ENCODE results near the gene LUZP2.

Gene LUZP2

GRCh38 chr11:24496736-24497725 is at the start of gene LUZP2:
TSS of gene LUZP2 (plus strand) at chr11:24497053.
- peaks cover 0 to 13% (median 6%) of the 10 kb centered on the region in 5 donors for H3K27me3 ChIP-seq (ENCODE audit: control insufficient read depth in 5 of 5, insufficient read depth in 4 of 5, low read length in 5 of 5)
- H3K9me3 ChIP-seq (ENCODE audit: control insufficient read depth in 5 of 5, low read length in 5 of 5), result no peaks in the 10 kb centered on the region
- H3K4me1 ChIP-seq (ENCODE audit: control insufficient read depth in 5 of 5, insufficient read depth in 5 of 5, low read length in 5 of 5), result peaks cover 0 to 12% (median 11%) of the 10 kb centered on the region in 5 donors
- no peak within 1 kb of the TSS for H3K27ac ChIP-seq (ENCODE audit: low read depth, low read length)
- no peaks in the 10 kb centered on the region for H3K36me3 ChIP-seq (ENCODE audit: control insufficient read depth in 5 of 5, insufficient read depth in 5 of 5, low read length in 5 of 5)
- peak within 1 kb of the TSS; percentile 54 to 78 (median 63) for H3K4me3 ChIP-seq (ENCODE audit: low read depth in 1 of 5, low read length in 5 of 5)
- peak within 1 kb of the TSS in 2 of 5 donors; percentile 20 to 24 for H3K9ac ChIP-seq (ENCODE audit: low read length in 5 of 5)

- H3K4me1 ChIP-seq (ENCODE audit: control insufficient read depth in 5 of 5, insufficient read depth in 5 of 5, low read length in 5 of 5), result no peaks in the 10 kb centered on the region
- no peak overlapping the region for H3K27ac ChIP-seq (ENCODE audit: low read depth, low read length)
- no peaks in the 10 kb centered on the region for H3K36me3 ChIP-seq (ENCODE audit: control insufficient read depth in 5 of 5, insufficient read depth in 5 of 5, low read length in 5 of 5)
- H3K4me3 ChIP-seq (ENCODE audit: low read depth in 1 of 5, low read length in 5 of 5), result no peak overlapping the region
- no peaks in the 10 kb centered on the region for H3K27me3 ChIP-seq (ENCODE audit: control insufficient read depth in 5 of 5, insufficient read depth in 4 of 5, low read length in 5 of 5)
- H3K9me3 ChIP-seq (ENCODE audit: control insufficient read depth in 5 of 5, low read length in 5 of 5), result no peaks in the 10 kb centered on the region
- no peak overlapping the region for H3K9ac ChIP-seq (ENCODE audit: low read length in 5 of 5)
These were observed 43.6 kb upstream of the LUZP2 start for GRCh38 chr11:24453129-24453718.

- no peak overlapping the region for H3K4me3 ChIP-seq (ENCODE audit: low read depth in 1 of 5, low read length in 5 of 5)
- no peaks in the 10 kb centered on the region for H3K36me3 ChIP-seq (ENCODE audit: control insufficient read depth in 5 of 5, insufficient read depth in 5 of 5, low read length in 5 of 5)
- H3K27ac ChIP-seq (ENCODE audit: low read depth, low read length), result no peak overlapping the region
- H3K9me3 ChIP-seq (ENCODE audit: control insufficient read depth in 5 of 5, low read length in 5 of 5), result no peaks in the 10 kb centered on the region
- no peak overlapping the region for H3K9ac ChIP-seq (ENCODE audit: low read length in 5 of 5)
- H3K27me3 ChIP-seq (ENCODE audit: control insufficient read depth in 5 of 5, insufficient read depth in 4 of 5, low read length in 5 of 5), result no peaks in the 10 kb centered on the region
- H3K4me1 ChIP-seq (ENCODE audit: control insufficient read depth in 5 of 5, insufficient read depth in 5 of 5, low read length in 5 of 5), result no peaks in the 10 kb centered on the region
These were observed 38.9 kb upstream of the LUZP2 start for GRCh38 chr11:24457985-24458384.

GRCh38 chr11:24470431-24470830 is 26.4 kb upstream of the LUZP2 start:
- Histone ChIP-seq H3K27me3 (ENCODE audit: control insufficient read depth in 5 of 5, insufficient read depth in 4 of 5, low read length in 5 of 5) (no peaks in the 10 kb centered on the region), H3K9ac (ENCODE audit: low read length in 5 of 5) (no peak overlapping the region), H3K9me3 (ENCODE audit: control insufficient read depth in 5 of 5, low read length in 5 of 5) (peaks cover 0 to 7% (median 5%) of the 10 kb centered on the region in 5 donors), H3K4me1 (ENCODE audit: control insufficient read depth in 5 of 5, insufficient read depth in 5 of 5, low read length in 5 of 5) (no peaks in the 10 kb centered on the region), H3K27ac (ENCODE audit: low read depth, low read length) (no peak overlapping the region), H3K4me3 (ENCODE audit: low read depth in 1 of 5, low read length in 5 of 5) (no peak overlapping the region), H3K36me3 (ENCODE audit: control insufficient read depth in 5 of 5, insufficient read depth in 5 of 5, low read length in 5 of 5) (no peaks in the 10 kb centered on the region)

- Histone ChIP-seq H3K4me1 (ENCODE audit: control insufficient read depth in 5 of 5, insufficient read depth in 5 of 5, low read length in 5 of 5) (no peaks in the 10 kb centered on the region), H3K4me3 (ENCODE audit: low read depth in 1 of 5, low read length in 5 of 5) (no peak overlapping the region)
These were observed 25.8 kb upstream of the LUZP2 start for GRCh38 chr11:24471084-24471483.

GRCh38 chr11:24478718-24479117 is 18.1 kb upstream of the LUZP2 start:
- Histone ChIP-seq H3K27me3 (ENCODE audit: control insufficient read depth in 5 of 5, insufficient read depth in 4 of 5, low read length in 5 of 5) (no peaks in the 10 kb centered on the region), H3K27ac (ENCODE audit: low read depth, low read length) (no peak overlapping the region), H3K4me3 (ENCODE audit: low read depth in 1 of 5, low read length in 5 of 5) (no peak overlapping the region), H3K4me1 (ENCODE audit: control insufficient read depth in 5 of 5, insufficient read depth in 5 of 5, low read length in 5 of 5) (peaks cover 0 to 13% (median 3%) of the 10 kb centered on the region in 5 donors), H3K9me3 (ENCODE audit: control insufficient read depth in 5 of 5, low read length in 5 of 5) (peaks cover 0 to 7% (median 5%) of the 10 kb centered on the region in 5 donors), H3K9ac (ENCODE audit: low read length in 5 of 5) (no peak overlapping the region), H3K36me3 (ENCODE audit: control insufficient read depth in 5 of 5, insufficient read depth in 5 of 5, low read length in 5 of 5) (no peaks in the 10 kb centered on the region)

More at GRCh38 chr11:24471084-24471483, 25.8 kb upstream of the LUZP2 start:
- Histone ChIP-seq H3K9me3 (ENCODE audit: control insufficient read depth in 5 of 5, low read length in 5 of 5) (peaks cover 0 to 7% (median 5%) of the 10 kb centered on the region in 5 donors), H3K36me3 (ENCODE audit: control insufficient read depth in 5 of 5, insufficient read depth in 5 of 5, low read length in 5 of 5) (no peaks in the 10 kb centered on the region), H3K27me3 (ENCODE audit: control insufficient read depth in 5 of 5, insufficient read depth in 4 of 5, low read length in 5 of 5) (no peaks in the 10 kb centered on the region), H3K27ac (ENCODE audit: low read depth, low read length) (no peak overlapping the region), H3K9ac (ENCODE audit: low read length in 5 of 5) (no peak overlapping the region)

- Histone ChIP-seq H3K4me3 (ENCODE audit: low read depth in 1 of 5, low read length in 5 of 5) (no peak overlapping the region), H3K36me3 (ENCODE audit: control insufficient read depth in 5 of 5, insufficient read depth in 5 of 5, low read length in 5 of 5) (no peaks in the 10 kb centered on the region), H3K27me3 (ENCODE audit: control insufficient read depth in 5 of 5, insufficient read depth in 4 of 5, low read length in 5 of 5) (no peaks in the 10 kb centered on the region), H3K4me1 (ENCODE audit: control insufficient read depth in 5 of 5, insufficient read depth in 5 of 5, low read length in 5 of 5) (no peaks in the 10 kb centered on the region), H3K9ac (ENCODE audit: low read length in 5 of 5) (no peak overlapping the region), H3K27ac (ENCODE audit: low read depth, low read length) (no peak overlapping the region), H3K9me3 (ENCODE audit: control insufficient read depth in 5 of 5, low read length in 5 of 5) (no peaks in the 10 kb centered on the region)
These were observed 7.4 kb upstream of the LUZP2 start for GRCh38 chr11:24489477-24489876.

- Histone ChIP-seq H3K9ac (ENCODE audit: low read length in 5 of 5) (peak overlapping the region in 2 of 5 donors; percentile 20 to 24), H3K27ac (ENCODE audit: low read depth, low read length) (no peak overlapping the region), H3K4me1 (ENCODE audit: control insufficient read depth in 5 of 5, insufficient read depth in 5 of 5, low read length in 5 of 5) (peaks cover 0 to 12% (median 11%) of the 10 kb centered on the region in 5 donors), H3K9me3 (ENCODE audit: control insufficient read depth in 5 of 5, low read length in 5 of 5) (no peaks in the 10 kb centered on the region), H3K36me3 (ENCODE audit: control insufficient read depth in 5 of 5, insufficient read depth in 5 of 5, low read length in 5 of 5) (no peaks in the 10 kb centered on the region), H3K4me3 (ENCODE audit: low read depth in 1 of 5, low read length in 5 of 5) (peak overlapping the region; percentile 54 to 78 (median 63)), H3K27me3 (ENCODE audit: control insufficient read depth in 5 of 5, insufficient read depth in 4 of 5, low read length in 5 of 5) (peaks cover 0 to 13% (median 6%) of the 10 kb centered on the region in 5 donors)
These were observed 492 bp upstream of the LUZP2 start for GRCh38 chr11:24496386-24496735.

GRCh38 chr11:24497831-24498230 is 978 bp downstream of the LUZP2 start:
- Histone ChIP-seq H3K27ac (ENCODE audit: low read depth, low read length) (no peak overlapping the region), H3K36me3 (ENCODE audit: control insufficient read depth in 5 of 5, insufficient read depth in 5 of 5, low read length in 5 of 5) (no peaks in the 10 kb centered on the region), H3K9ac (ENCODE audit: low read length in 5 of 5) (no peak overlapping the region), H3K27me3 (ENCODE audit: control insufficient read depth in 5 of 5, insufficient read depth in 4 of 5, low read length in 5 of 5) (peaks cover 0 to 13% (median 6%) of the 10 kb centered on the region in 5 donors), H3K9me3 (ENCODE audit: control insufficient read depth in 5 of 5, low read length in 5 of 5) (no peaks in the 10 kb centered on the region), H3K4me3 (ENCODE audit: low read depth in 1 of 5, low read length in 5 of 5) (no peak overlapping the region), H3K4me1 (ENCODE audit: control insufficient read depth in 5 of 5, insufficient read depth in 5 of 5, low read length in 5 of 5) (peaks cover 0 to 12% (median 11%) of the 10 kb centered on the region in 5 donors)

- no peaks in the 10 kb centered on the region for H3K36me3 ChIP-seq (ENCODE audit: control insufficient read depth in 5 of 5, insufficient read depth in 5 of 5, low read length in 5 of 5)
- H3K9ac ChIP-seq (ENCODE audit: low read length in 5 of 5), result no peak overlapping the region
- H3K4me1 ChIP-seq (ENCODE audit: control insufficient read depth in 5 of 5, insufficient read depth in 5 of 5, low read length in 5 of 5), result peaks cover 0 to under 1% (median 0%) of the 10 kb centered on the region in 5 donors
- H3K27me3 ChIP-seq (ENCODE audit: control insufficient read depth in 5 of 5, insufficient read depth in 4 of 5, low read length in 5 of 5), result peaks cover 0 to 1% (median under 1%) of the 10 kb centered on the region in 5 donors
- no peak overlapping the region for H3K4me3 ChIP-seq (ENCODE audit: low read depth in 1 of 5, low read length in 5 of 5)
- H3K27ac ChIP-seq (ENCODE audit: low read depth, low read length), result no peak overlapping the region
- H3K9me3 ChIP-seq (ENCODE audit: control insufficient read depth in 5 of 5, low read length in 5 of 5), result no peaks in the 10 kb centered on the region
These were observed 5.6 kb downstream of the LUZP2 start for GRCh38 chr11:24502425-24502824.
